Astrocyte of the cerebellum (primary cell): ENCODE measurements around the gene CRYBA4.

Experiments used
- DNase-seq: peaks from one replicate; pipeline ENCODE4 v3.0.0-alpha.2; 2011; ENCODE audit warnings: low read depth
- H3K4me3 ChIP-seq: 2 replicates; pipeline ENCODE4 v1.5.1; 2011; ENCODE audit warnings: mild to moderate bottlenecking, low read depth, low read length, moderate library complexity
- CTCF ChIP-seq: IDR thresholded peaks from 2 replicates; pipeline ENCODE4 v1.5.1; 2012; ENCODE audit warnings: low read length, low read depth, moderate library complexity, mild to moderate bottlenecking; ENCODE audit errors: missing control alignments
- in situ Hi-C: cut with HindIII; loops from 2 replicates; pipeline ENCODE4 v1.10.0; 2017; ENCODE audit warnings: low sequenced_read_pairs

CRYBA4 gene

GRCh38 chr22:26621663-26622062 lies at the start of gene CRYBA4:
CRYBA4 (plus strand) TSS chr22:26621963; CDS start chr22:26622597, 634 bp downstream.
- no peak for TF ChIP-seq CTCF
- no peak within 1 kb of the TSS for H3K4me3 ChIP-seq
- in situ Hi-C loops: no loop called here
- DNase-seq: no peak

GRCh38 chr22:26573026-26573662 lies 48.6 kb upstream of the CRYBA4 start:
- no peak for DNase-seq
- in situ Hi-C loops: no loop called here
- no peak overlapping the region for H3K4me3 ChIP-seq
- no peak for TF ChIP-seq CTCF

GRCh38 chr22:26574001-26574723 lies 47.6 kb upstream of the CRYBA4 start:
- DNase-seq: no peak
- in situ Hi-C loops: no loop called here
- H3K4me3 ChIP-seq: no peak overlapping the region
- no peak for TF ChIP-seq CTCF

GRCh38 chr22:26576026-26576680 lies 45.6 kb upstream of the CRYBA4 start:
- in situ Hi-C loops: no loop called here
- TF ChIP-seq CTCF: no peak
- no peak overlapping the region for H3K4me3 ChIP-seq
- no peak for DNase-seq

GRCh38 chr22:26577081-26577480 lies 44.7 kb upstream of the CRYBA4 start:
- H3K4me3 ChIP-seq: no peak overlapping the region
- DNase-seq: no peak
- TF ChIP-seq CTCF: no peak
- in situ Hi-C loops: no loop called here

- DNase-seq: no peak
- in situ Hi-C loops: no loop called here
- no peak overlapping the region for H3K4me3 ChIP-seq
- no peak for TF ChIP-seq CTCF
These were observed 42.4 kb upstream of the CRYBA4 start for GRCh38 chr22:26579331-26579886.
